Keratinocyte (primary cell): ENCODE results near the gene PFDN4. TPM values are rescaled to one million over a fixed set of nuclear protein-coding genes. Genes with fewer than 3 reads are reported as not detected.

Experiments used
- DNase-seq: peaks from one replicate; pipeline ENCODE4 v3.0.0-alpha.2; 2011; ENCODE audit warnings: low read depth, missing footprints, low spot score
- FAIRE-seq: peaks from 2 replicates; lab custom pipeline; 2011; peaks lifted over from hg19 to GRCh38; lab: Jason Lieb, UNC
- H2AFZ ChIP-seq: 2 replicates; pipeline ENCODE4 v1.6.0; 2012; ENCODE audit warnings: low read length, control low read depth, inconsistent platforms; ENCODE audit not compliant: control insufficient read depth
- H3K27ac ChIP-seq: 2 replicates; pipeline ENCODE4 v1.5.1; 2011; ENCODE audit warnings: low read length; ENCODE audit not compliant: control insufficient read depth, insufficient read depth
- H3K27me3 ChIP-seq: 3 replicates; pipeline ENCODE4 v1.6.0; 2011; ENCODE audit warnings: low read length; ENCODE audit not compliant: control insufficient read depth, insufficient read depth; ENCODE audit errors: extremely low read depth
- H3K36me3 ChIP-seq, 2 experiments: 2 replicates in 1 of 2; 3 replicates in 1 of 2; pipeline ENCODE4 v1.5.1; 2011; ENCODE audit warnings: low read length in 2 of 2, mild to moderate bottlenecking in 1 of 2; ENCODE audit not compliant: control insufficient read depth in 2 of 2, insufficient read depth in 2 of 2; ENCODE audit errors: extremely low read depth in 1 of 2
- H3K4me1 ChIP-seq: 3 replicates; pipeline ENCODE4 v1.5.1; 2011; ENCODE audit warnings: low read length; ENCODE audit not compliant: control insufficient read depth, insufficient read depth; ENCODE audit errors: extremely low read depth
- H3K4me2 ChIP-seq: 3 replicates; pipeline ENCODE4 v1.6.0; 2011; ENCODE audit warnings: low read depth, low read length; ENCODE audit not compliant: control insufficient read depth, insufficient read depth; ENCODE audit errors: extremely low read depth
- H3K4me3 ChIP-seq, 3 experiments: fragments of 200-600 bp in 1 of 3; sonication (generic) in 1 of 3; 2 replicates in 2 of 3; 3 replicates in 1 of 3; pipeline ENCODE4 v1.5.1; 2011 to 2016; ENCODE audit warnings: low read length in 3 of 3, mild to moderate bottlenecking in 3 of 3, control low read depth in 2 of 3, inconsistent platforms in 1 of 3, low read depth in 1 of 3, mixed read lengths in 1 of 3, mixed run types in 1 of 3, moderate library complexity in 1 of 3; ENCODE audit not compliant: control insufficient read depth in 2 of 3, insufficient read depth in 2 of 3; ENCODE audit errors: extremely low read depth in 1 of 3
- H3K79me2 ChIP-seq: 2 replicates; pipeline ENCODE4 v1.6.0; 2012; ENCODE audit warnings: low read length; ENCODE audit not compliant: control insufficient read depth, insufficient read depth
- H3K9ac ChIP-seq: 3 replicates; pipeline ENCODE4 v1.6.0; 2011; ENCODE audit warnings: low read length; ENCODE audit not compliant: control insufficient read depth, insufficient read depth; ENCODE audit errors: extremely low read depth
- H3K9me1 ChIP-seq: 3 replicates; pipeline ENCODE4 v1.6.0; 2011; ENCODE audit warnings: low read length; ENCODE audit not compliant: control insufficient read depth, insufficient read depth; ENCODE audit errors: extremely low read depth
- H3K9me3 ChIP-seq: 2 replicates; pipeline ENCODE4 v1.5.1; 2012; ENCODE audit warnings: low read depth, low read length; ENCODE audit not compliant: control insufficient read depth
- H4K20me1 ChIP-seq: 3 replicates; pipeline ENCODE4 v1.6.0; 2011; ENCODE audit warnings: low read length; ENCODE audit not compliant: control insufficient read depth, insufficient read depth; ENCODE audit errors: extremely low read depth
- CTCF ChIP-seq, 3 experiments: IDR thresholded peaks in 1 of 3; conservative IDR thresholded peaks in 1 of 3; optimal IDR thresholded peaks in 1 of 3; 2 replicates in 2 of 3; 3 replicates in 1 of 3; pipeline versions ENCODE3 to v1.5.1; 2011; ENCODE audit warnings: low read length in 3 of 3, mild to moderate bottlenecking in 3 of 3, moderate library complexity in 2 of 3, control low read depth in 1 of 3, inconsistent platforms in 1 of 3; ENCODE audit not compliant: insufficient read depth in 2 of 3; ENCODE audit errors: extremely low read depth in 1 of 3
- EZH2 ChIP-seq: IDR thresholded peaks from one replicate; pipeline ENCODE4 v1.6.1; 2012; ENCODE audit warnings: inconsistent platforms, mild to moderate bottlenecking, low read length, moderate library complexity
- dilution Hi-C: fragments of 300-500 bp; cut with MboI; formaldehyde crosslinking; loops from one replicate; pipeline ENCODE4 v1.7.0; 2020; ENCODE audit warnings: low sequenced_read_pairs; ENCODE audit not compliant: extremely low pct_ligation_motif_present
- polyA plus RNA-seq, 5 experiments: library from polyadenylated mRNA; depleted of rRNA in 3 of 5; stranded (reverse) in 3 of 5; stranded (forward) in 1 of 5; unstranded in 1 of 5; fragments of >200 nt; gene quantifications; 1 replicate in 1 of 5; 2 replicates in 3 of 5; 3 replicates in 1 of 5; pipeline versions ENCODE4 v1.2.1 to v1.2.3, GENCODE V29; 2011 to 2012; ENCODE audit warnings: missing spikeins in 2 of 5, low read depth in 1 of 5, low replicate concordance in 1 of 5

The PFDN4 gene
- polyA plus RNA-seq, 1 donor (not counting 4 experiments of a cell fraction or from before 2014, with no cell fraction given), result 65.7 TPM

GRCh38 chr20:54204063-54204462 is 3.8 kb upstream of the PFDN4 start:
- Histone ChIP-seq H3K4me2 (no peak overlapping the region), H3K27ac (no peak overlapping the region), H3K9me1 (no peaks in the 10 kb centered on the region), H3K4me3 (no peak overlapping the region), H3K9me3 (no peaks in the 10 kb centered on the region), H4K20me1 (no peaks in the 10 kb centered on the region), H3K36me3 (no peaks in the 10 kb centered on the region), H3K9ac (no peak overlapping the region), H2AFZ (no peak overlapping the region), H3K4me1 (peaks cover 20% of the 10 kb centered on the region), H3K79me2 (peaks cover 10% of the 10 kb centered on the region), H3K27me3 (no peaks in the 10 kb centered on the region)
- no peak for DNase-seq
- dilution Hi-C loops, result no loop called here
- TF ChIP-seq EZH2 (no peak), CTCF (optimal IDR thresholded peaks at IDR 0.05 in 1 of 3, IDR thresholded peaks at IDR 0.05 in 1 of 3, conservative IDR thresholded peaks at IDR 0.05 in 1 of 3; ENCODE audit: extremely low read depth in 1 of 3, insufficient read depth in 2 of 3, low read length in 3 of 3) (no peak)
- FAIRE-seq, result no peak

- DNase-seq, result no peak
- no peaks in the 10 kb centered on the region for H3K36me3 ChIP-seq
- no peak for FAIRE-seq
- H2AFZ ChIP-seq, result no peak overlapping the region
- H3K27ac ChIP-seq, result no peak overlapping the region
- H3K9me1 ChIP-seq, result no peaks in the 10 kb centered on the region
- H3K9me3 ChIP-seq, result no peaks in the 10 kb centered on the region
- no peaks in the 10 kb centered on the region for H4K20me1 ChIP-seq
- H3K4me1 ChIP-seq, result peaks cover 21% of the 10 kb centered on the region
- dilution Hi-C loops, result no loop called here
- no peak overlapping the region for H3K4me2 ChIP-seq
- H3K4me3 ChIP-seq, result no peak overlapping the region
- peaks cover 14% of the 10 kb centered on the region for H3K79me2 ChIP-seq
- TF ChIP-seq CTCF (optimal IDR thresholded peaks at IDR 0.05 in 1 of 3, IDR thresholded peaks at IDR 0.05 in 1 of 3, conservative IDR thresholded peaks at IDR 0.05 in 1 of 3; ENCODE audit: extremely low read depth in 1 of 3, insufficient read depth in 2 of 3, low read length in 3 of 3), result no peak
- TF ChIP-seq EZH2, result no peak
- no peak overlapping the region for H3K9ac ChIP-seq
- H3K27me3 ChIP-seq, result no peaks in the 10 kb centered on the region
These were observed 3.4 kb upstream of the PFDN4 start for GRCh38 chr20:54204481-54204880.
